ENCODE data around the gene PDCD1LG2.

DNA sequence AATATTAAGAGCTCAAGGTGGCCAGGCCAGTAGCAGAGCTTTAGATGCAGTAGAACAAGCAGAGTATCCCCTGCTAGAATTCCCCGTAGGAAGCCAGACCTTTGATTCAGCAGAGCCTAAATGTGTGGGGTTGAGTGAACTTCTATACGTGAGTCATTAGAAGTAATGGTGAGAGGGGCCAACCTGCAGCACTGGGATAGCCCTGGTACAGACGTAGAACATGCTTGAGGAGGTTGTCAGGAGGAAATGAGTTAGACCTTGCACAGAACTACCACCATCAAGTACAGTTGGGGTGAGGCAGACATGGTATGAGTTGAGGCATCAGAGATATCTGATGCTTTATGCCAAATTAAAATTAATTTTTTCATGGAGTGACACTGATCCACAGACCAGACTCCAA is 42.0 kb downstream of the PDCD1LG2 start:
- TF ChIP-seq, protein P1, sequence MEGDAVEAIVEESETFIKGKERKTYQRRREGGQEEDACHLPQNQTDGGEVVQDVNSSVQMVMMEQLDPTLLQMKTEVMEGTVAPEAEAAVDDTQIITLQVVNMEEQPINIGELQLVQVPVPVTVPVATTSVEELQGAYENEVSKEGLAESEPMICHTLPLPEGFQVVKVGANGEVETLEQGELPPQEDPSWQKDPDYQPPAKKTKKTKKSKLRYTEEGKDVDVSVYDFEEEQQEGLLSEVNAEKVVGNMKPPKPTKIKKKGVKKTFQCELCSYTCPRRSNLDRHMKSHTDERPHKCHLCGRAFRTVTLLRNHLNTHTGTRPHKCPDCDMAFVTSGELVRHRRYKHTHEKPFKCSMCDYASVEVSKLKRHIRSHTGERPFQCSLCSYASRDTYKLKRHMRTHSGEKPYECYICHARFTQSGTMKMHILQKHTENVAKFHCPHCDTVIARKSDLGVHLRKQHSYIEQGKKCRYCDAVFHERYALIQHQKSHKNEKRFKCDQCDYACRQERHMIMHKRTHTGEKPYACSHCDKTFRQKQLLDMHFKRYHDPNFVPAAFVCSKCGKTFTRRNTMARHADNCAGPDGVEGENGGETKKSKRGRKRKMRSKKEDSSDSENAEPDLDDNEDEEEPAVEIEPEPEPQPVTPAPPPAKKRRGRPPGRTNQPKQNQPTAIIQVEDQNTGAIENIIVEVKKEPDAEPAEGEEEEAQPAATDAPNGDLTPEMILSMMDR (IDR thresholded peaks at IDR 0.05): no peak
- TF ChIP-seq POLR2A (IDR thresholded peaks at IDR 0.05): no peak

Measured in stomach (tissue), 4 donors.